GM23248 (cell line): ENCODE measurements around the gene PHF11.

Source experiments
- EZH2 ChIP-seq: fragments of 200-600 bp; sonication (generic); IDR thresholded peaks from 2 replicates; pipeline ENCODE4 v1.6.1; 2018; ENCODE audit warnings: antibody characterized with exemption, mild to moderate bottlenecking; ENCODE audit not compliant: insufficient read depth, poor library complexity, severe bottlenecking
- EZH2phosphoT487 ChIP-seq: fragments of 200-600 bp; sonication (generic); IDR thresholded peaks from 2 replicates; pipeline ENCODE4 v1.6.1; 2018; ENCODE audit warnings: antibody characterized with exemption, moderate library complexity, mild to moderate bottlenecking, low read depth; ENCODE audit not compliant: insufficient read depth

GRCh38 chr13:49538404-49538803 is 42.7 kb downstream of the PHF11 start:
- TF ChIP-seq EZH2 (no peak), EZH2phosphoT487 (no peak)
